HG03064 (cell line): ENCODE measurements around the gene SLC22A17.

Source experiments
- ATAC-seq: cut with Tn5 transposase; IDR thresholded peaks from one replicate; pipeline ENCODE4 v1.9.1; 2021; ENCODE audit warnings: low read depth; ENCODE audit not compliant: unreplicated experiment

The SLC22A17 gene

DNA sequence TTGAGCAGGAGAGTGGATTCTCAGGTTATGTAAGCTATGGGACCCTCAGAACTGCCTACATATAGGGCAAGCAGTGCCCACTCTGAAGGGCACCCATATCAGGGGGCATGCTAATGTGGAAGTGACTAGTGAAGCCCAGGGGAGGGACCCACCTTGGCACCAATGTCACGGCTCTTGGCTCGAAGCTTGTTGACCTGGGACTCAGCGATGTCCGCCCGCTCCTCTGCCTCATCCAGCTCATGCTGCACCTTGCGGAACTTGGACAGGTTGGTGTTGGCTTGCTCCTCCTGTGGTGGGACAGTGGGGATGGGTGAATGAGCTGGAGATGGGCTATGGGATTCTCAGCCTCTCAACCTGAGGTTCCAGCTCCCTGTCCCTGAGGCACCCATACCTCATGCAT, 29.6 kb upstream of the SLC22A17 start:
- no peak for ATAC-seq

DNA sequence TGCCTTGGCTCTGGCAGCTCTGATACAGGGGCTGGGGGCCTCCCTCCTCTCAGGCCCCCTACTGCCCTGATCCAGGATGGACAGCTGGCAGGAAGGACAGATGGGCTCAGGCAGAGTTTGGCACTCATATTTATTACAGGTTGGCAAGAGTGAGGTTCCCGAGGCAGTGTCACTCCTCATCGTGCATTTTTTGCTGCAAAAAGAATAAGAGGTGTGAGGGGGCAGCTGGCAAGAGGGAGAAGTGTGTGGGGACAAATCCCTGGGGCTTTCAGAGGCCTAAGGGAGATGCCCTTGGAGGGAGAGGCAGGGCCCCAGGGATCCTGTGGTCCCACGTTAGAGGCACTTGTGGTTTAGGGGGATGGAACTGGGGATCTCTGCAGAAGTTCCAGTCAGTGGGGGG, 29.2 kb upstream of the SLC22A17 start:
- no peak for ATAC-seq

DNA sequence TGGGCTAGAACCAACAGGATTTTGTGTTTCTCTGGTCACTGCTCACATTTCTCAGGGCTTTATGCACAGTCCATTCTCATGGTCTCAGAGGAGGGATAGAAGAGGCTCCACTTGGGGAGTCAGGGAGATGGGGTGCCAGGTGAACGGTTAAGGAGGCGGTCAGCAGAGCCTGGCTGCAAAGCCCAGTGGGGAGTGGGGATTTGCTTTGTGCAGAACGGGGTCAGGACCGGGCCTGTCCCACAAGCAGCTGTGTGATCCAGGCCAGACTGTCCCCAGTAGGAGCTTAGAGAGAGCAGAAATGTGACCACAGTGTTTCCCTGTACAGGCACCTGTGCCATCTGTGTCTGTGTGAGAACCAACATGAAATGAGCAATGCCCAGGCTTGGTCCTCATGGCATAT, 28.3 kb upstream of the SLC22A17 start:
- ATAC-seq, result no peak

DNA sequence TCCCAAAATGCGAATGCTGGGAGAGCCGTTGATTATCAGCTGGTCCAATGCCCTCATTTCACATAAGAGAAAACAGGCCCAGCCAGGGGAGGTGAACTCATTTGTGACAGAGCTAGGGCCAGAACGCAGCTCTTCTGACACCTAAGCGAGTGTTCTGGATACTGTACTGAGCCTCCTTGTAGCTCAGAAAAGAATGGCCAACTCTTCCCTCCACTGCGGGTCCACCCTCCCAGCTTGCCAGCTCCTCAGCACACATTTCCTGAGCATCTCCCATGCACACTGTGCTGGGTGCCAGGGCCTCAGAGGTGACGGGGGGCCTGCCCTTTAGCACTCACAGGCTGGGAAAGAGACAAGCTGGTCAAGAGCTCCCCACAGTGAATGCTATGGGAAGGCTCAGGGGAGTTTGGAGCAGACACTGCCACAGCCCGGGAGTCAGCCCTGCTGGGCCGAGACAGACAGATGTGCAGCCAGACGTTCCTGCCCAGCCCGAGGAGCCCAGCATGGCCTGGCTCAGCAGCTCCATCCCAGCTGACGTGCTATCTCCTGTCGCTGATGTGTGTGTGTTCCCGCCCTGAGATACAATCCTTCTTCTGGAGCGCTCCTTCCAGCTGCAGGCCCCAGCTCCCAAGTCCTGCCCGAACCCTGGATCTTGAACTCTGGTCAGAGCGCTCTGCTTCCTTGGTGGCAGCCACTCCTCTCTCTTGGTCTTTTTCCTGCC, 27.7 kb upstream of the SLC22A17 start:
- no peak for ATAC-seq

DNA sequence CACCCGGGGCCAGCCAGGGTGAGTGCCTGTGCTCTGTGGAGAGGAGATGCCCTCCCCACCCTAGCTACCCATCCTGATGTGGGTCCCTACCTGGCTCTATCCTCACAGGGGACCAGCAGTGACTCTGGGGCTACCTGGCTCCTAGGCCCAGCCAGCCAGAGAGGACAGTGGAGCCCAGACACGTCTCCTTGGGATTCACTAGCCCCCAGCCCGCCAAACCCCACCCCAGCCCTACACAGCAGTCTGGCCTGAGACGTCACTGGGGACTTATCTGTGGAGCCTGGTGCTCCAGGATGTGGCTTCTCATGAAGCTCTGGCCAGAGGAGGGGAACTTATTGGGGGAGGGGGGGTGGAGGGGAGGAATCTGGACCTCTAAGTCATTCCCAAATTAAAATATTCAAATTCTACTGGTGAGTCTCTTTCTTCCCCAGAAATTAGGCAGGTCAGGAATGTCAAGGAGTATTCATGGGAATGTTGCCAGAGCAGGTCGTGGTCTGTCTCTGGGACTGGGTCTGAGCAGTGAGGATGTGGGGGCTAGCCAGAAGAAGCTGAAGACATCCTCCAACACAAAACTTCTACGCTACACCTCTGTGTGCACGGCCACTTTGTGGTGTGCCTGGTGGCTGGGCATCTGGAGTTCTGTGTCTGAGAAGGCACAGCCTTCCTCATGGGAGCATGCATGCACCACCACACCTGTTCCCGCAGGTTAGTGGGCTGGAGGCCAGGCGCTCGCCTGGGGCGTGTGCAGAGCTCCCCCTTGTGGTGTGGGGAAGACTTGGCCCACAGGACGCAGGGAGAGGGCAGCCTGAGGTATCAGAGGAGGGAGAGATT, 26.9 kb upstream of the SLC22A17 start:
- no peak for ATAC-seq

DNA sequence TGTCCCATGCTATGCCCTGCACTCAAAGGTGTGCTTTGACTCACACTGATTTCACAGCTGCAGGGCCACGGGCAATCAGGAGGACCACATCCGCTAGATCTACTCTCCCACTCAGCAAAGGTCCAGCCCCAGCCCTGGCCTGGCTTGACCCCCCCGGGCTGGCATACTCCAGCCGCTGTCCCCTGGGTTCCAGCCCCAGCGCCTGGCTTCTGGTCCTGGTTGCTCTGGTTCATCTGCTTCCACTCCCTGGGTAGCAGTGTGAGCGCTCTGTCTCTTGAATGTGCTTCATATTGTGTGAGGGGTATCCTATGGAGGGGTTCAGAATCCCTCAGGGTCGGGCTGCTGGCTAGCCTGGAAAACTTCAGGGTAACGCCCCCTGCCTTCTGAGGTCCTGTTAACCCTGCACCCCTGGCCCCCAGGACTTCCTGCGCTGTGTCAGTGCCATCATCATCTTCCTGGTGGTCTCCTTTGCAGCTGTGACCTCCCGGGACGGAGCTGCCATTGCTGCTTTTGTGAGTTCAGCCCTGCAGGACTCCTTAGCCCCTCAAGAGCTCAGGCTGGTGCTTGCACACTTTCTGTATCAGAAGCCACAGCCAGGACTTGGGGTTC, 26.0 kb upstream of the SLC22A17 start:
- ATAC-seq, result no peak

DNA sequence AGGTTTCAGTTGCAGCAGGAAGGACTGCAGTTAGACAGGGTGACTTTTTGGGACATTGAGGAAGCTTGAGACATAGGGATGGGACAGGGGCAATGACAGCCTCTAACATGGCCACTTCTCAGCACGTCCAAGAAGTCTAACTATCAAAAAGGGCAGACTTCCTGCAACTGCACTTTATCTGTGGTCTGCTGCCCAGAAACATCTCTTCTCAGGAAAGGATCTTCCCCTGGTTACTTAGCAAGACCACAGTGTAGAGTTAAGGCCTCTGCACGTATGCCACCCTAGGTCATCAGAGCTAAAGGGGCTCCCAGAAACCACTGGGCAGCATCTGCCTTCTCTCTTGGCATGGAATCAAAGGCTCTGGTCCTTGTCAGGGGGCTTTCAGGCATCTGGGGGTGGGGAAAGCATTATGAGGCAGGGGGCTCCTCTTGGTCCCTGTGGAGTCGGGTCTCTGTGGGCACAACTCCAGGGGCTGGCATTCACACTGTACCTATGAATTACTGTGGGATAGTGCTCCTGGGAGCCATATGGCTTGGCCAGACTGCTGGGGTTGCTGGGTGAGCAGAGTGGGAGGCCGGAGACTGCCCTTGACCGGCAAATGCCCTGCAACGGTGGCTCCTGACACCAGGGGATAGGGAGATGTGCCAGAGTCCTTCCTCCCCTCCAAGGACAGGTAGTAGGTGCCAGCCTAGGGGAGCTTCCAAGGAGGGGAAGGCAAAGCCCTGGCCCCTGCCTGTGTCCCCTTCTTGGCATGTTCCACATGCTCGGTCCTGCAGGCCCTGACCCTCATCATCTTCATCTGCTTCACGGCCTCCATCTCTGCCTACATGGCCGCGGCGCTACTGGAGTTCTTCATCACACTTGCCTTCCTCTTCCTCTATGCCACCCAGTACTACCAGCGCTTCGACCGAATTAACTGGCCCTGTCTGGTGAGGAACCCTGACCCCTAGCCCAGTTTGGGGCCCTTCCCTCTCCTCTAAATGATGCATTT, 25.2 kb upstream of the SLC22A17 start:
- no peak for ATAC-seq

DNA sequence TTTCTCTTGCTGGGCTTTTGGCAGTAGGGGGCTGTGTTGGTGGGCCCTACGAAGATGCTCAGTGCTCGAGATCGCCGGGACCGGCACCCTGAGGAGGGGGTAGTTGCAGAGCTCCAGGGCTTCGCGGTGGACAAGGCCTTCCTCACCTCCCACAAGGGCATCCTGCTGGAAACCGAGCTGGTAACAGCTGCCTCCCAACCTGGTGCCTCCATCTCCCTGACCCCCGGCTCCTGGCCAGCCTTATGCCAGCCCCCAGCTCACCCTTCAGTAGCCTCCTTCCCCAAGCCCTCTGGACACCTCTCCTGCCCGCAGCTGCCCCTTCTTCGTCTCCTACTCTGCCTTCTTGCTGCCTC, 24.5 kb upstream of the SLC22A17 start:
- ATAC-seq, result no peak

DNA sequence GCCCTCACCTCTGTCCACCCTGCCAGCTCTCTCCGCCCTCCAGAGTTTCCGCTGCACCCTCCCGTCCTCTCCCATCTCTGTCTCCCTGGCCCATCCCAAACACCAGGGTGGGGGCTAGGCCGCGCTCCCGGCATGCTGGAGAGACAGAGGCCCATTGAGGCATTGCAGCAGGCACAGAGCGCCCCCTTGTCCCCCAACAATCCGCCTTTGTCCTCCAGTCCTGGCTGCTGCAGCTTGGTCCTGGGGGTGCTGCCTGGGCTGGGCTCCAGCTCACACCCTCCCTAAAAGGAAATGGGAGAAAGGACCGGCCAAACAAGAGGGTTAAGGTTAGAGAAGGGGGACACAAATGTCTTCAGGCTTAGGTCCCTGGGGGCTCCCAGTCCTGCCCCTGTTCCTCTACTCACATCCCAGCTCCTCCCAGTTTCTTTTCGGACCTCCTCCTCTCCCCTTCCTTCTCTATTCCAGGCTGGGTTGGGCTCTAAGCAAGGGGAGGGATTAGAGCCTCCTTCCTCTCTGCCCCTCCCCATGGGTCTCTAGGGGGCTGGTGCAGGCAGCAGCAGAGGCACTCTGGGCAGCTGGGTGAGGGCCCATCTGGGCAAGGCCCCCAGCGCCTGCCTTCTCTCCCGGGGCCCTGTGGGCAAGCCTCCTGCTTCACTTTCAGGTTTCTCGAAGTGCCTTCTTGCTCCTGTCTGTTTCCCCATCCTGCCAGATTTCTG, 24.0 kb upstream of the SLC22A17 start, which contains the start of gene CMTM5:
TSS of gene CMTM5 (plus strand) at position 565 of the 716 bp plus-strand sequence. CDS start 206 bp downstream, outside the sequence.
- no peak for ATAC-seq

DNA sequence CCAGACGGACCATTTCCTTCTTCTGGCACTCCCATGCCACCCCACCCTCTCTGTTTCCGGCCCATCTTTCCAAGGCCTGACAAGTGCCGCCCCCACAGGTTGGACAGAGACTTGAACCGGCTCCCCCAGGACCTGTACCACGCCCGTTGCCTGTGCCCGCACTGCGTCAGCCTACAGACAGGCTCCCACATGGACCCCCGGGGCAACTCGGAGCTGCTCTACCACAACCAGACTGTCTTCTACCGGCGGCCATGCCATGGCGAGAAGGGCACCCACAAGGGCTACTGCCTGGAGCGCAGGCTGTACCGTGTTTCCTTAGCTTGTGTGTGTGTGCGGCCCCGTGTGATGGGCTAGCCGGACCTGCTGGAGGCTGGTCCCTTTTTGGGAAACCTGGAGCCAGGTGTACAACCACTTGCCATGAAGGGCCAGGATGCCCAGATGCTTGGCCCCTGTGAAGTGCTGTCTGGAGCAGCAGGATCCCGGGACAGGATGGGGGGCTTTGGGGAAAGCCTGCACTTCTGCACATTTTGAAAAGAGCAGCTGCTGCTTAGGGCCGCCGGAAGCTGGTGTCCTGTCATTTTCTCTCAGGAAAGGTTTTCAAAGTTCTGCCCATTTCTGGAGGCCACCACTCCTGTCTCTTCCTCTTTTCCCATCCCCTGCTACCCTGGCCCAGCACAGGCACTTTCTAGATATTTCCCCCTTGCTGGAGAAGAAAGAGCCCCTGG, 23.0 kb upstream of the SLC22A17 start:
- no peak for ATAC-seq

DNA sequence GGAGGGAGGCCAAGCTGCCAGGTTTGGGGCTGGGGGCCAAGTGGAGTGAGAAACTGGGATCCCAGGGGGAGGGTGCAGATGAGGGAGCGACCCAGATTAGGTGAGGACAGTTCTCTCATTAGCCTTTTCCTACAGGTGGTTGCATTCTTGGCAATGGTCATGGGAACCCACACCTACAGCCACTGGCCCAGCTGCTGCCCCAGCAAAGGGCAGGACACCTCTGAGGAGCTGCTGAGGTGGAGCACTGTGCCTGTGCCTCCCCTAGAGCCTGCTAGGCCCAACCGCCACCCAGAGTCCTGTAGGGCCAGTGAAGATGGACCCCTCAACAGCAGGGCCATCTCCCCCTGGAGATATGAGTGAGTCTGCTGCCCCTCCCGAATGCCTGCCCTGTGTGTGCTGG, 20.4 kb upstream of the SLC22A17 start:
- no peak for ATAC-seq

DNA sequence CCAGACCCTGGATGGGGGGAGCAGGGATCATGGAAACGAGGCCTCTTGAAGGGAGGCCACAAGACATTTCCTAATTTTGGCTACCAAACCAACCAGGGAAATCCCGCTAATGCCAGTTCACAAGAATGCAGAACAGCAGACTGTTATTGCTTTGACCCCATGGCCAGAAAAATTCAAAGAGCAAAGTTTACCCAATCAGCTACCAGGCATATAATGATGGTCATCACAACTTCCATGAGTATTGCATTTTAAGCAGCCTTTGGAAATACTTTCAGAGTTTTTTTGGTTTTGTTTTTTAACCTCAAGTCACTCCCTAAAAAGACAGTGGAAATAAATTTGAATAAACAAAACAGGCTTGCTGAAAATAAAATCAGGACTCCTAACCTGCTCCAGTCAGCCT, 19.8 kb upstream of the SLC22A17 start, which contains the start of gene IL25:
TSS of gene IL25 (plus strand) at position 301 of the 400 bp plus-strand sequence.
- ATAC-seq, result no peak

DNA sequence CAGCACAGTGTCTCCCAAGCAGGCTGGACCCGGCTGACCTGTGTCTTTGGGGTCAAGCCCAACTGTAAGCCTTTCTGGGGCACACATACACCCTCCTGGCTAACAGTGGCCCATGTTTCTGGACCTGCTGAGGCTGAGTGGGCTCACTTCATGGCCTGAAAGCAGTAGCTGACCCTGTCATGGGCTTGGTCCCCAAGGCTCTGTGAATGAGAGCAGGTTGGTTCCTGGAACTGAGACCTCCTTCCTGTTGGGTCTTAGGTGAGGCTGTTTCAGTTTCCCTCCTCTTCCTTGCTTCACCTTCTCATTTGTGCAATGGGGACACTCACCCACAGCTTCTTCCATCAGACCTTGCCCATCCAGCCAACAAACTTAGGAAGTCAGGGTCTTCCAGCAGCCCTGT, 19.2 kb upstream of the SLC22A17 start:
- ATAC-seq, result no peak

DNA sequence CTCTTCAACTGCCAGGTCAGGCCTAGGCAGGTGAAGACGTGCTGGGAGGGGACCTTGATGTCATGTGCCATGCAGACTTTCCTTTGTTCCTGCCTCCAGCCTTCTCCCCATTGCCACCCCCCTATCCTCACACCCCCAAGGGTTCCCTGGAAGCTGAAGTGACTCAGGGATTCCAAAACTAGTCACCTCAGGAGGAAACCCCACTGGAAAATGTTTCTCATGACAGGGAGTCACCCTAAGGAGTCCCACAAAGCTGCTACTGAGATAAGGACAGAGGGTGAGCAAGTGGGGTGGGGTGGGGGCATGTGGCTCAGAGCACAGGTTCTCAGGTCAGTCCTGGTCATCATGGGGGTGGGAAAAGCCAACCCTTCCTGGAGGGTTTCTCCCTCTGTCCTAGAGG, 17.5 kb upstream of the SLC22A17 start:
- no peak for ATAC-seq

DNA sequence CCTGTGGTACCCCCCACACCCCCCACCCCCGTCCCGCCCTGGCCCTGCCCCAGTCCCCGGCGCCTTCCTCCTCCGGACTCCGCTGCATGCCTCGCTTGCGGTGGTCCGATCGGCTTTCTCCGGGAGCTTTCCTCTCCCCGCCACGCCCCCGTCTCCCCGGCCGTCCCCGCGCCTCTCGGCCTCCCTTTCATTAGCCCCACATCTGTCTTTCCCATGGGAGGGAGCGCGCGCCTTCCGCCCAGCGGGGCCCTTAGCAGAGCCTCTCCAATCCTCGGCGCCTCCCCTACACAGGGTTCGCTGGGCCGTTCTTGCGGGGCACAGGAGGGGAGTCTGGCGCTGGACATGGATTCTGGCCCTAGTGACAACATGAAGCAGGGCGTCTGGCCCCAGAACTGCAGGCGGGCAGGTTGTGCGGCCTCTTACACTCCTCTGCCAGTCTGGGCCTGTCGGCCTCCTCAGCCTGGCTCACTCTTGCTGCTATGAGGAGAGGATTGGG, 13.8 kb upstream of the SLC22A17 start:
- no peak for ATAC-seq

DNA sequence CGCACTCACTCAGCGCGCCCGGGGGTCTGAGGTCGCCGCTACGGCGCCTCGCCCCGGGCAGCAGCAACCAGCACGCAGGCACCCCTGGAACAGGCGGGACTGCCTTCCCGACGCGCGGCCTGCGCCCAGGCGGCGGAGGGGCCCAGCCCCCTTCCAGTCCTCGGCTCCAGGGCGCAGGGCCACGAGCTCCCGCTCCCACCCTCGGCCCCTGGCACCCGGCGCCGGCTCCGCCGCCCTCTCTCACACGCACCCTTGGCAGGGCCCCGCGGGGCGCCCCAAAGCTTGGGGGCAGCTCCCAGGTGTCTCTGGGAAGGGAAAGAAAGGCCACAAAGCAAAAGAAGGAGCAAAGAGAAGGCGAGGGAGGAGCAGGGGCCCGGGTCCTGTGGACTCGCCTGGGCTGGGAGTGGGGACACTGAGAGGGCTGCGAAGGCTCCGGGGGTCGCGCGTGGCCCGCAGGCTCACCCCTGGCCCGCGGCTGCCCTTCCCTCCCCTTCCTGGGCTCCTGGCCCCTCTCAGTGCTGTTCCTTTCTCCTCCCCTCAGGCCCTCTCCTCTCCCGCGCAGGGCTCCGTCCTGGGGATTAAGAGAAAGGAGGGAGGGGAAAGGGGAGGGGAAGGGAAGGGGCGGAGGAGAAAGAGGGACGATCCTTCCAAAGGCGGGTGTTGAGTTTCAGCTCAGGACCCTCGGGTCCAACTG, 13.2 kb upstream of the SLC22A17 start:
- ATAC-seq, result no peak

DNA sequence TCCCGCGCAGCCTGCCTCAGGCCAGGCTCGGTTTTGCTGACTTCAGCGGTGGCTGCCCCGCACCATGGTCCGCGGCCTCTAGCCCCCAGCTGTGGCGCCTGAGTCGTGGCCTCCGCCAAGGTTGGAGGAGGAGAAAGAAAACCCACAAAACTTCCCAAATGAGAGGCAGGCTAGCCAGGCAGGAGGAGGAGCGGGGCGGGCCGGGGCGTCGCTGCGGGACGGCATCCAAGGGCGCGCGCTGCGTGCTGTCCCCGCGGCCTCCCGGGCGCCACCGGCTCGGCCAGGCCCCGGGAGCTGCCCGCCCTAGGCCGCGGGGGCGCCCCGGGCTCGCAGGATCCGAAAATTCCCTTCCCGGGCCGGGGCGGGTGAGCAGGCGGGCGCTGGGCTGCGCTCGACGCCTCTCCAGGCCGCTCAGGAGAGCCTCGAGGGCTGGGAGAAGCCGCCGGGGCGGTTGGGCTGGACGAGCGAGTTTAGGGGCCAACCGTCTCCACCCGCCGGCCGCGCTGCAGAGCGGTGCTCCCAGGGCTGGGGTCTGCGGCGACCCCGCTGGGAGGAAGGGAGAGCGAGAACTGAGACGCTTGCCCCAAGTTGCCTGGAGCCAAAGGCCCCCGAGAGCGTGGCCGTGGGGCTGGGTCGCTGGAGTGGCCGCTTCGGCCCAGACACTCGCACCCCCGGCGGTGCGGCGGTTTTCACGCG, 12.5 kb upstream of the SLC22A17 start, which contains the start of gene EFS:
TSS of gene EFS (minus strand) at position 137 of the 696 bp plus-strand sequence. CDS start 147 bp downstream, outside the sequence.
- no peak for ATAC-seq
